ENCODE data around the gene TSHZ1.

The TSHZ1 gene

DNA sequence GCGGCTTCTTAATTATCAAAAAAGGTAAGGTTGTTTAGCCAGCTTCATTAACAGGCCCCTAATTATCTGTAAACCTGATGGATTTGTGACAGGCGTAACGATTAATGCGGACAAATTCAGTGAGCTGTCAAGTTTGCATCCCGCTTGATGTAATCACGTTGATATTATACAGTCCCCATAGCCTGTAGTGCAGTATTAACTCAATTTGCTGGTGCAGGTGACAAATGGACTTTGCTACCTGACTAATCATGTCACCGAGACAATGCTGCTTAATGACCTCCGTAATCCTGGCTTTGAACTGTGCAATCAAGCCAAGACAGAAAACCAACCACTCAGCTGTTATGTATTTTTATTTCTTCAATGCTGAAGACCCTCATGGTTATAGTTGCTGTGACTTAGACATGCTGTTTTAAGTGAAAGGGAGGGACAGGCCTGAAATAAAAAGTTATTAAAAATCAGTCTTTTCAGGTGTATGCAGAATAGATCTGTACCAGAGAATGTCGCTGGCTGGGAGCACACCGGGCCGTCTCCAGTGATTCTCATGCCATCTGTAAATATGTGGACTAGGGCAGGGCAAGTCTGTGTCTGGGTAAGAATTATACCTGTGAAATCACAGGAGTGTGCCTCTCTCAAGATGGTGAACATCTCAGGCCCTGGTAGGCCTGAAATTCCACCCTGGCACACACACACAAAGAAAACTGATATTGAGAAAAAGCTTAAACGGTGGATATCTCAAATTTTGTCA is 4.3 kb downstream of the TSHZ1 start:
- Histone ChIP-seq H3K9me3 (no peaks in the 10 kb centered on the region), H3K4me1 (peaks cover 48% of the 10 kb centered on the region), H3K4me3 (no peak overlapping the region), H3K36me3 (replicated peaks) (no peaks in the 10 kb centered on the region), H3K27me3 (ENCODE audit: low read depth) (no peaks in the 10 kb centered on the region)
- in situ Hi-C loops (cut with MboI; ENCODE audit: low sequenced_read_pairs), result no loop called here
- no peak for DNase-seq (ENCODE audit: low spot score in 2 of 2)

GRCh38 chr18:75215663-75216062 is 5.1 kb downstream of the TSHZ1 start:
- H3K9me3 ChIP-seq, result no peaks in the 10 kb centered on the region
- no peaks in the 10 kb centered on the region for H3K27me3 ChIP-seq (ENCODE audit: low read depth)
- peak; percentile 24 to 58 for DNase-seq (ENCODE audit: low spot score in 2 of 2)
- in situ Hi-C loops (cut with MboI; ENCODE audit: low sequenced_read_pairs), result no loop called here
- no peaks in the 10 kb centered on the region for H3K36me3 ChIP-seq (replicated peaks)
- peaks cover 43% of the 10 kb centered on the region for H3K4me1 ChIP-seq
- H3K4me3 ChIP-seq, result no peak overlapping the region

GRCh38 chr18:75216212-75216910 is 5.8 kb downstream of the TSHZ1 start:
- in situ Hi-C loops (cut with MboI; ENCODE audit: low sequenced_read_pairs), result no loop called here
- Histone ChIP-seq H3K4me3 (no peak overlapping the region), H3K4me1 (peaks cover 43% of the 10 kb centered on the region), H3K9me3 (no peaks in the 10 kb centered on the region), H3K27me3 (ENCODE audit: low read depth) (no peaks in the 10 kb centered on the region), H3K36me3 (replicated peaks) (no peaks in the 10 kb centered on the region)
- peak in 1 of 2 experiments; percentile 15 for DNase-seq (ENCODE audit: low spot score in 2 of 2)

DNA sequence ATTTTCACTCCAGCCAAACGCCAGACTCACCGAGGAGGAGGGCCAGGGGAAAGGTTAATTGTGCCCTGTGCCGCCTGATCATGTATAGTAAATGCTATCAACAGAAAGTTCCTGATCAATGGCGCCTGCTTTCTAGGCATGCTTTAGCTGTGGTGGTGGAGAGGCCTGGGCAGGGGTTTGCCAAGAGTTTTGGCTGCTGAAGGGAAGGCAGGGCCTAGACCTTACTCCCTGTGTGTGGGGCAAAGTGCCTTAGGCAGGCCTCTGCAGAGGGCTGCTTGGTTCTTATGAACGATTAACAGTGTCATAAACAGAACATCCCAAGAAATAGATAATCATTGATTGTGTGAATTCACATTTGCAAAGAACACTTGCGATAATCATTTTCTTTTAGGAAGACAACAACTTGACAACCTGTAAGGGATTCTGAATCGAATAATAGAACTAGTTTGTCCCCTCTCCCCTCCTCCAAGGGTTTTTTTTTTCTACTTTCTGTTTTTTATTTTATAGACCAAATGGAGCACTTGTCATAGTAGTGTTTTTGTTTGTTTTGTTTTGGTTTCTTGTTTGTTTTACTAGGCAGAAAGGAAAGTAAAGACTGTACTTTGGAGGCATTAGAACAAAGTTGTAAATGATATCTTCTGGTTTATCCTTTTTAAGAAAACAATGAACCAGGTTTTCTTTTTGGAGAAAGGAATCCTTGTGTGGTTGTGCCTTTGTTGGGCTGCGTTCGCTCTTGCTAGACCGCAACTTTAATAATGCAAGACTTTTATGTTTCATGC is 6.5 kb downstream of the TSHZ1 start:
- Histone ChIP-seq H3K36me3 (replicated peaks) (no peaks in the 10 kb centered on the region), H3K27me3 (ENCODE audit: low read depth) (no peaks in the 10 kb centered on the region), H3K4me1 (peaks cover 43% of the 10 kb centered on the region), H3K4me3 (no peak overlapping the region), H3K9me3 (no peaks in the 10 kb centered on the region)
- no peak for DNase-seq (ENCODE audit: low spot score in 2 of 2)
- in situ Hi-C loops (cut with MboI; ENCODE audit: low sequenced_read_pairs), result no loop called here

GRCh38 chr18:75218065-75218923 is 7.7 kb downstream of the TSHZ1 start:
- no peak overlapping the region for H3K4me3 ChIP-seq
- peaks cover 41% of the 10 kb centered on the region for H3K4me1 ChIP-seq
- peak; percentile 17 to 61 for DNase-seq (ENCODE audit: low spot score in 2 of 2)
- no peaks in the 10 kb centered on the region for H3K36me3 ChIP-seq (replicated peaks)
- no peaks in the 10 kb centered on the region for H3K9me3 ChIP-seq
- in situ Hi-C loops (cut with MboI; ENCODE audit: low sequenced_read_pairs), result no loop called here
- H3K27me3 ChIP-seq (ENCODE audit: low read depth), result no peaks in the 10 kb centered on the region

DNA sequence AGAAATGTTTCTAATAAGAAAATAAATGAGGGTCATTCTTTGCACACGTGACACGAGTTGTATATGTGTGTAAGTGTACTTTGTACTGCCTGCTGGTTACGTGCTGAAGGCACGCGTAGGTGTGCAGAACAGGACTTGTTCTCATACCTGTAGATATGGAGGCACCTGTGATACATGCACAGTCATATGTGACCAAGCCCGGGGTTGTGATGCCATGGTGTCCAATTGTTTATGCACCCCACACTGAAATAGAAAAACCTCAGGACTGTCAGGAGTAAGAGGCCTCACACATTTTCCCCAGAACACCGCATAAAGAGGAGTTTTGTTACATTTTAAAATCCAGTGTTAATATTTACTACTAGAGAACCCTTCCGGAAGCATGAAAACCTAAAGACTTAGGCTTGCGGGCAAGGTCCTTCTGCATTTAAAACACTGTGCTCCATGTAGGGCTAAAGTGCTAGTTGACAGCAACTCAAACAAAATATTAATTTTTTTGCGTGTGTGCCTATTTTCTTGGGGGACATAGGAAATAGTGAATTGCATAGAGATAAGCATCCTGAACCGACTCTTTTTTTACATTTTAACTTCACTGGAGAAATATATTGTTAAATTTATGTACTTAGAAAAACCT is 9.3 kb downstream of the TSHZ1 start:
- Histone ChIP-seq H3K9me3 (no peaks in the 10 kb centered on the region), H3K36me3 (replicated peaks) (no peaks in the 10 kb centered on the region), H3K4me1 (peaks cover 29% of the 10 kb centered on the region), H3K27me3 (ENCODE audit: low read depth) (no peaks in the 10 kb centered on the region), H3K4me3 (no peak overlapping the region)
- no peak for DNase-seq (ENCODE audit: low spot score in 2 of 2)
- in situ Hi-C loops (cut with MboI; ENCODE audit: low sequenced_read_pairs), result no loop called here

- Histone ChIP-seq H3K4me1 (peaks cover 29% of the 10 kb centered on the region), H3K9me3 (no peaks in the 10 kb centered on the region), H3K27me3 (ENCODE audit: low read depth) (no peaks in the 10 kb centered on the region), H3K36me3 (replicated peaks) (no peaks in the 10 kb centered on the region), H3K4me3 (no peak overlapping the region)
- in situ Hi-C loops (cut with MboI; ENCODE audit: low sequenced_read_pairs), result no loop called here
- no peak for DNase-seq (ENCODE audit: low spot score in 2 of 2)
Observed at GRCh38 chr18:75220551-75221355, 10.2 kb downstream of the TSHZ1 start.

- no peaks in the 10 kb centered on the region for H3K9me3 ChIP-seq
- DNase-seq (ENCODE audit: low spot score in 2 of 2), result no peak
- H3K4me3 ChIP-seq, result no peak overlapping the region
- no peaks in the 10 kb centered on the region for H3K36me3 ChIP-seq (replicated peaks)
- H3K27me3 ChIP-seq (ENCODE audit: low read depth), result no peaks in the 10 kb centered on the region
- in situ Hi-C loops (cut with MboI; ENCODE audit: low sequenced_read_pairs), result no loop called here
- H3K4me1 ChIP-seq, result peaks cover 24% of the 10 kb centered on the region
Observed at GRCh38 chr18:75221397-75221796, 10.8 kb downstream of the TSHZ1 start.

- no peak for DNase-seq (ENCODE audit: low spot score in 2 of 2)
- in situ Hi-C loops (cut with MboI; ENCODE audit: low sequenced_read_pairs), result no loop called here
- no peak overlapping the region for H3K4me3 ChIP-seq
- H3K36me3 ChIP-seq (replicated peaks), result no peaks in the 10 kb centered on the region
- no peaks in the 10 kb centered on the region for H3K27me3 ChIP-seq (ENCODE audit: low read depth)
- no peaks in the 10 kb centered on the region for H3K9me3 ChIP-seq
- peaks cover 19% of the 10 kb centered on the region for H3K4me1 ChIP-seq
Observed at GRCh38 chr18:75221897-75222296, 11.3 kb downstream of the TSHZ1 start.

- Histone ChIP-seq H3K36me3 (replicated peaks) (no peaks in the 10 kb centered on the region), H3K4me3 (no peak overlapping the region), H3K9me3 (no peaks in the 10 kb centered on the region), H3K4me1 (peaks cover 16% of the 10 kb centered on the region), H3K27me3 (ENCODE audit: low read depth) (no peaks in the 10 kb centered on the region)
- in situ Hi-C loops (cut with MboI; ENCODE audit: low sequenced_read_pairs), result no loop called here
- DNase-seq (ENCODE audit: low spot score in 2 of 2), result no peak
Observed at GRCh38 chr18:75222407-75222806, 11.8 kb downstream of the TSHZ1 start.

GRCh38 chr18:75223687-75224347 is 13.2 kb downstream of the TSHZ1 start:
- Histone ChIP-seq H3K4me1 (peaks cover 4% of the 10 kb centered on the region; the same call in 1 of the 2 replicates), H3K27me3 (ENCODE audit: low read depth) (no peaks in the 10 kb centered on the region), H3K4me3 (no peak overlapping the region), H3K9me3 (no peaks in the 10 kb centered on the region), H3K36me3 (replicated peaks) (no peaks in the 10 kb centered on the region)
- in situ Hi-C loops (cut with MboI; ENCODE audit: low sequenced_read_pairs), result no loop called here
- DNase-seq (ENCODE audit: low spot score in 2 of 2), result no peak

All from HAP-1 (cell line).